ENCODE measurements around the gene SPPL2B.

The SPPL2B gene

DNA sequence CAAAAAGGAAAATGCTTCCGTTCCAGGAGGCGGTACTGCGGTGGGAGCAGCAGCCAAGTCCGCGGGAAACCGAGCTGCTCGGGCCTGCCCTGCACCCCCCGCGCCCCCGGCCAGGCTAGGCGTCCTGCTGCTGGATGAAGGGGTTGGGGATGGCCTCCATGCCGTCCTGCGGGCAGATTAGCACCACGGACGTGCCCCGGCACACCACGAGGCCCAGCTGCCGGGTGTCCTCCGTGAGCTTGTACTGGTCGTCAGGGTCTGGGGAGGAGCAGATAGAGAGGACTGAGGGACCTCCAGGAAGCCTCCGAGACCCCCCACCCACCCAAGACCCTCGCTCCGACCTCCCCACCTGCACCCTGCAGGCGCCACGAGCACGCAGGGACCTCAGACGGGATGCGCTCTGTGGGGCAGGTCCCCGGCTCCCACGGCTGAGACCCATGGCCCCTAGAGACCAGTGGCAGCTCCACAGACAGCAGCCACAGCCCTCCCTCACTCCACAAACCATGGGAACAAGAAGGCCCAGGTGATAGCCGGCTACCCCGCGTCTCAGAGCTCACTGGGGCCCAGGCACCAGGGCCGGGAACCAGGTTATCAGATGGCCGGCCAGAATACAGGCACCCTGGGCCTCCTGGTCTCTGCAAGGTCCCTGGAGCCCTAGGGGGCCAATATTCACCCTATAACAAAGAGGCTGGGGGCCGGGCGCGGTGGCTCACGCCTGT, 6.8 kb upstream of the SPPL2B start:
- Histone ChIP-seq H3K79me2 (ENCODE audit: insufficient read depth, low read length) (peaks cover 28% of the 10 kb centered on the region), H3K4me1 (ENCODE audit: insufficient read depth, low read length, poor library complexity, severe bottlenecking) (peaks cover 15% of the 10 kb centered on the region), H3K9ac (ENCODE audit: low read depth, low read length, poor library complexity, severe bottlenecking) (no peak overlapping the region), H4K20me1 (ENCODE audit: insufficient read depth, low read length, poor library complexity, severe bottlenecking) (peaks cover 11% of the 10 kb centered on the region), H3K27me3 (ENCODE audit: insufficient read depth, low read length, poor library complexity, severe bottlenecking) (no peaks in the 10 kb centered on the region), H3K9me3 (ENCODE audit: insufficient read depth, low read depth, low read length) (no peaks in the 10 kb centered on the region), H3K4me2 (ENCODE audit: low read depth, low read length, poor library complexity, severe bottlenecking) (no peak overlapping the region), H3F3A (ENCODE audit: low read depth) (no peaks in the 10 kb centered on the region), H2AFZ (ENCODE audit: low read length) (no peak overlapping the region), H3K36me3 (ENCODE audit: insufficient read depth, low read length) (no peaks in the 10 kb centered on the region), H3K4me3 (ENCODE audit: low read length, poor library complexity, severe bottlenecking) (no peak overlapping the region), H3K9me2 (replicated peaks; ENCODE audit: low read depth, low read length) (no peaks in the 10 kb centered on the region)
- no peak for TF ChIP-seq EZH2phosphoT487 (IDR thresholded peaks at IDR 0.05; ENCODE audit: borderline replicate concordance)
- TF ChIP-seq, protein P1, sequence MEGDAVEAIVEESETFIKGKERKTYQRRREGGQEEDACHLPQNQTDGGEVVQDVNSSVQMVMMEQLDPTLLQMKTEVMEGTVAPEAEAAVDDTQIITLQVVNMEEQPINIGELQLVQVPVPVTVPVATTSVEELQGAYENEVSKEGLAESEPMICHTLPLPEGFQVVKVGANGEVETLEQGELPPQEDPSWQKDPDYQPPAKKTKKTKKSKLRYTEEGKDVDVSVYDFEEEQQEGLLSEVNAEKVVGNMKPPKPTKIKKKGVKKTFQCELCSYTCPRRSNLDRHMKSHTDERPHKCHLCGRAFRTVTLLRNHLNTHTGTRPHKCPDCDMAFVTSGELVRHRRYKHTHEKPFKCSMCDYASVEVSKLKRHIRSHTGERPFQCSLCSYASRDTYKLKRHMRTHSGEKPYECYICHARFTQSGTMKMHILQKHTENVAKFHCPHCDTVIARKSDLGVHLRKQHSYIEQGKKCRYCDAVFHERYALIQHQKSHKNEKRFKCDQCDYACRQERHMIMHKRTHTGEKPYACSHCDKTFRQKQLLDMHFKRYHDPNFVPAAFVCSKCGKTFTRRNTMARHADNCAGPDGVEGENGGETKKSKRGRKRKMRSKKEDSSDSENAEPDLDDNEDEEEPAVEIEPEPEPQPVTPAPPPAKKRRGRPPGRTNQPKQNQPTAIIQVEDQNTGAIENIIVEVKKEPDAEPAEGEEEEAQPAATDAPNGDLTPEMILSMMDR (conservative IDR thresholded peaks at IDR 0.05; ENCODE audit: low read length): no peak

DNA sequence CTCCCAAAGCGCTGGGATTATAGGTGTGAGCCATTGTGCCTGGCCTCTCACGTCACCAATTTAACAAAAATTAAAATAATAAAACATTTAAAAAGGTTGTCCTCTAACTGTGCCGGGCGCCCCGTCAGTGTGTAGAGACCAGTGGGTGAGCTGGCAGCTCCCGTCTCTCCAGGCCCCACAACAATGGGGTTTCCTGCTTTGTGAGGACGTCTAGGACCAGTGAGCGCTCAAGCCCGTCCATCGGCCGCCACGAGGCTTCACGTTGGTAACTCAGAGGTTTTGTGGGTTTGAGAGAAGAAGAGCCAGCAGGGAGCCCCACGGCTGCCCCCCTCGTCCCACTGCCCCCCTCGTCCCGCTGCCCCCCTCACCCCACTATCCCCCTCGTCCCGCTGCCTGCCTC, 4.8 kb upstream of the SPPL2B start:
- H3K79me2 ChIP-seq (ENCODE audit: insufficient read depth, low read length): peaks cover 46% of the 10 kb centered on the region
- no peaks in the 10 kb centered on the region for H3F3A ChIP-seq (ENCODE audit: low read depth)
- no peak overlapping the region for H3K4me3 ChIP-seq (ENCODE audit: low read length, poor library complexity, severe bottlenecking)
- H2AFZ ChIP-seq (ENCODE audit: low read length): no peak overlapping the region
- TF ChIP-seq EZH2phosphoT487 (IDR thresholded peaks at IDR 0.05; ENCODE audit: borderline replicate concordance): no peak
- TF ChIP-seq, protein P1 (conservative IDR thresholded peaks at IDR 0.05; ENCODE audit: low read length): no peak
- H3K9me3 ChIP-seq (ENCODE audit: insufficient read depth, low read depth, low read length): no peaks in the 10 kb centered on the region
- no peaks in the 10 kb centered on the region for H3K9me2 ChIP-seq (replicated peaks; ENCODE audit: low read depth, low read length)
- H4K20me1 ChIP-seq (ENCODE audit: insufficient read depth, low read length, poor library complexity, severe bottlenecking): peaks cover 19% of the 10 kb centered on the region
- H3K9ac ChIP-seq (ENCODE audit: low read depth, low read length, poor library complexity, severe bottlenecking): no peak overlapping the region
- no peak overlapping the region for H3K4me2 ChIP-seq (ENCODE audit: low read depth, low read length, poor library complexity, severe bottlenecking)
- no peaks in the 10 kb centered on the region for H3K36me3 ChIP-seq (ENCODE audit: insufficient read depth, low read length)
- peaks cover 6% of the 10 kb centered on the region for H3K27me3 ChIP-seq (ENCODE audit: insufficient read depth, low read length, poor library complexity, severe bottlenecking)
- peaks cover 16% of the 10 kb centered on the region for H3K4me1 ChIP-seq (ENCODE audit: insufficient read depth, low read length, poor library complexity, severe bottlenecking)

DNA sequence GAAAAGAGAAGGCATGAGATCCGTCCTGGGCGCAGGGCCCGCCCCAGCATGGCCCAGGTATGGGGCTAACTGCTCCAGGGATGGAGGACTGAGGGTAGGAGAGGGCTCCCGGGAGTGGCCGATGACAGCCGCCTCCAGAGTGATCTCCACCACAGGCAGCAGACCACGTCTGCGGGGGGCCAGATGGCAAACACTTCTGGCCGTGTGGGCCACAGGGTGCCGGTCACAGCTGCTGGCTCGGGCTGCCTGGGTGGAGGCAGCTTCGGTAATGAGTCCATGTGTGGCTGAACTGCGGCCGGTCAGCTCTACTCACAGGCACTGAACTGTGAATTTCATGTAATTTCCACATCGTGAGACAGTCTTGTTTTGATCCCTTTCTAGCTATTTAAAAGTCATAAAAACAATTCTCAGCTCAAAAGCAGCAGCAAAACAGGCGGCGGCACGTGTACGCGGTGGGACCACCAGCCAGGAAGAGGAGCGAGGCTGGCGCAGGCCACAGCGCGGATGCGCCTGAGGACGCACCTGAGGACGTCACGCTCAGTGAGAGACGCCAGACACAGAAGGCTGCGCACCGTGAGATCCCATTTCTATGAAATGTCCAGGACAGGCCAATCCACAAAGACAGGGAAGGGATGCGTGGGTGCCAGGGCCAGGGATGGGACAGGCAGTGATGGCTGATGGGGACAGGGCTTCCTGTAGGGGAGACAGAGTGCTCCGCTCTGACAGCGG, 4.1 kb upstream of the SPPL2B start:
- Histone ChIP-seq H3K27me3 (ENCODE audit: insufficient read depth, low read length, poor library complexity, severe bottlenecking) (peaks cover 9% of the 10 kb centered on the region), H3K9ac (ENCODE audit: low read depth, low read length, poor library complexity, severe bottlenecking) (no peak overlapping the region), H3K4me2 (ENCODE audit: low read depth, low read length, poor library complexity, severe bottlenecking) (peak overlapping the region; percentile 98), H3K79me2 (ENCODE audit: insufficient read depth, low read length) (peaks cover 53% of the 10 kb centered on the region), H2AFZ (ENCODE audit: low read length) (no peak overlapping the region), H4K20me1 (ENCODE audit: insufficient read depth, low read length, poor library complexity, severe bottlenecking) (peaks cover 26% of the 10 kb centered on the region), H3K4me3 (ENCODE audit: low read length, poor library complexity, severe bottlenecking) (no peak overlapping the region), H3F3A (ENCODE audit: low read depth) (no peaks in the 10 kb centered on the region), H3K36me3 (ENCODE audit: insufficient read depth, low read length) (no peaks in the 10 kb centered on the region), H3K9me3 (ENCODE audit: insufficient read depth, low read depth, low read length) (no peaks in the 10 kb centered on the region), H3K9me2 (replicated peaks; ENCODE audit: low read depth, low read length) (no peaks in the 10 kb centered on the region), H3K4me1 (ENCODE audit: insufficient read depth, low read length, poor library complexity, severe bottlenecking) (peaks cover 19% of the 10 kb centered on the region)
- TF ChIP-seq, protein P1 (conservative IDR thresholded peaks at IDR 0.05; ENCODE audit: low read length): no peak
- TF ChIP-seq EZH2phosphoT487 (IDR thresholded peaks at IDR 0.05; ENCODE audit: borderline replicate concordance): no peak
